ENCODE measurements around the gene TBX4.

Gene TBX4

DNA sequence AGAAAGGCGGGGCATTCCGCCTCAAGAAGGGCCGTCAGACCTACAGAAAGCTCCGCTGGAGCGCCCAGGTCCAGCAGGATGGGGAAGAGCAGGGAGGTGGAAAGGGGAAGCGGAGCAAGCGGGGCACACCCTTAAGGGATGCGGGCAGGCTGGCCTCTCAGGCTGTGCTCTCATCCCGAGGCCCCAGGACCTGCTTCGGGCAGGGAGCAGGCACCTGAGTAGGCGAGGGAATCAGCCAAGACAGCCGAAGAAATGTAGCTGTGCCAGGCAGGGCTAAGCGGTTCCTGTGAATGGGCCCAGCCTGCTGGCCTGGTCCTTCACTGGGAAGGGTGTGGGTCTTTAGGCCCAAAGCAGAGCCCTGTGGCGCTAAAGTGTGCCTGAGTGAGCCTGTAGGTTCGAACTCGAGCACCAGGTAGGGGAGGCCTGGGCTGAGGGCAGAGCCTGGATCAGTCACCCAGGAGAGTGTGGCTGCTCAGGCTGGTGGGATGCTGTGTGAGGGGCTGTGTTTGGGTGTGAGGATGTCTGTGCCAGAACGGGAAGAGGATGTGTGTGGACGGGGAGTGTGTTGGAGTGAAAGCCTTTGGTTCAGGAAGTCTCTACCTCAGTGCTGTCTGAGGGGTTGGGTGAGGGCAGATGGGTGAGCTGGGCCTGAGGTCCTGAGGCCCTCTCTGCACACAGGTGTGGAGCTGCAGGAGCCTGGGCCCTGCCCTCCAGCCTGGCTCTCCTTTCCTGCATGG is 3.3 kb downstream of the TBX4 start:
- DNase-seq: no peak

DNA sequence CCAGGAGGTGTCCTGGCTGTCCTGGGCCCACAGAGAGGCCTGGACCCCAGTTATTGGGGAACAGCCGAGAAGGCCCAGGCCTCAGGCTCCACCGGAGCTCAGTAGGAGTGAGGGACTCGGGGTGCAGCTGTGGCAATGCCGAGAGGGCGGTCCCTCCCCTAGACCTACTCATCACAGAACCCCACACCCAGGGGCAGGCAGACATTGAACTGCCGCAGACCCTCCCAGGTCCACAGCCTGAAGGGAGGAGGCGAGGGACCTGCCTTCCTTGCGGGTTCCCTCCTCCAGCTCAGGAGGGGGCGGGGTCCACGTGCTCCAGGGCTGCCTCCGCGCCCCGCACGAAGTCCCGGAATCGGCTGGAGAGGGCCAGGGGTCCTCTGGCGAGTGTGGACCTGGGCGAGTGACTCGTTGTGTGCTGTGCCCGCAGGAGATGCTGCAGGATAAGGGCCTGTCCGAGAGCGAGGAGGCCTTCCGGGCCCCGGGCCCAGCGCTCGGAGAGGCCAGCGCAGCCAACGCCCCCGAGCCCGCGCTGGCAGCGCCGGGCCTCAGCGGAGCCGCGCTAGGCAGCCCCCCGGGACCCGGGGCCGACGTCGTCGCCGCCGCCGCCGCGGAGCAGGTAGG is 3.9 kb downstream of the TBX4 start:
- no peak for DNase-seq

DNA sequence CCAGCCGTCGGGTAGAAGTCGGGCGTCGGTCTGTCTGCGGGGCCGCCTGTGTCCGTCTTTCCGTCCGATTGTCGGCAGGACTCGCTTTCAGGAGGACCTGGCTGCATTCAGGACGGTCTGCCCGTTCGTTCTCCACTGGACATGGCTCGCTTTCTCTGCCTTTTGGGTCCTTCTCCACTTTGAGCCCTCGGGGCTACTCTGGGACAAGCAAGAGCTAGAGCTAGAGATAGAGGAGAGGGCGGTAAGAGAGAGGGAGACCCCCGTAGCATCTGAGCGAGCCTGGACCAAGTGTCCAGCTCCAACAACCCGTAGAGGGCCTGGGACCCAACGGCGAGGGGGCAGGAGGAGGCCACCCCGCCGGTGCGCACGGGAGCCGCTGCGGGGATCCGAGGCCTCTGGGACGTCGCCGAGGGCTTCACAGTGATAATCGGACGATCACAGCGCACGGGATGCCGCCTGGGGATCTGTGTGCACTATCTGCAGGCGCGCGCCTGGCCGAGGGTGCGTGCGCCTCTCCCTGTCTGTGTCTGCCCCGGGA is 4.5 kb downstream of the TBX4 start:
- no peak for DNase-seq

DNA sequence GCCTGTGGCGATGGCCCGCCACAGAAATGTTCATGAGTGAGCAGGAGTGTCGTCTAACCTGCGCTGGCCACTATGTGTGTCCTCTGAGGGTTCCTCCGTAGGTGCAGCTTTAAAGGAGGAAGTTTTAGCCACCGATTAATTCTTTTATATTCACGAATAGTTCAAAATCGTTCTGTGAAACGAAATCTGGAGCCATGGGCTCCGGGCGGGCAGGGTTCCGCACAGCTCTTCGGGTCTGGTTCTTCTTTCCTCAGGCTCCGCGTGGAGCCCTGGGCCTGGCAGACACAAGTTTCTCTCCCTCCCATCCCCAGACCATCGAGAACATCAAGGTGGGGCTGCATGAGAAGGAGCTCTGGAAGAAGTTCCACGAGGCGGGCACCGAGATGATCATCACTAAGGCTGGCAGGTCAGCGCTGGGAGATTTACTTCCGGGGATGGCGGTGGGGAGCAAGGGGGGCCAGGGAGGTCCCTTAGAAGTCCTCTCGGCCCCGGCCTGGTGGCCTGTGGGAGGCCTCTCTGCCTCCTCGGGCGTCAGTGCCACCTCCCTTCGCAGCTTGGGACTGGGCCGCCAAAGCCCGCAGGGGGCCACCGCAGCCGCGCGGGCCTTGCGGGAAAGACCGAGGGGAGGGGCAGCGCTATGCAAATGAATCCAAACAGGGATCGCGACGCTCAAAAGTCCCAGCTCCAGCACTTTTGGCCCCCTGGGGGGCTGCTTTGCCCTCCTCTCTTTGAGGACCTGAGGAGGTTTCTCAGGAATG is 5.2 kb downstream of the TBX4 start:
- no peak for DNase-seq

DNA sequence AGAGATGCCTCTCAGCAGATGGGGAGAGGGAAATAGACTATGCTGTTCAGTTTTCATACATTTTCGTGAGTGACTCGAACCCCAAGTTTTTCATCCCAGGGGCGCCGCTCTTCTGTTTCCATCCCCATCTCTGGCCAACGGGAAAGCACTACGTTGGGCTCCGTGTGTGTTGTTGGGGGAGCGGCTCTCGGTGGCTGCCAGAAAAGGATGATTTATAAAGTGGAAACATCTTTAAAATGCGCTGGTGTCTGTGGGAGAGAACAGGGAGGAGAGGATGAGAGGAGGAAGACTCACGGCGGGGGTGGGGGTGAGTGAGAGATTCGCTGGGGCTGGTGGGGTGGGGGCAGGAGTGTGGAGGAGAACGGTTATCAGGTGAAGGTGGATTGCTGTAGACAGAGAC is 5.8 kb downstream of the TBX4 start:
- DNase-seq: no peak

DNA sequence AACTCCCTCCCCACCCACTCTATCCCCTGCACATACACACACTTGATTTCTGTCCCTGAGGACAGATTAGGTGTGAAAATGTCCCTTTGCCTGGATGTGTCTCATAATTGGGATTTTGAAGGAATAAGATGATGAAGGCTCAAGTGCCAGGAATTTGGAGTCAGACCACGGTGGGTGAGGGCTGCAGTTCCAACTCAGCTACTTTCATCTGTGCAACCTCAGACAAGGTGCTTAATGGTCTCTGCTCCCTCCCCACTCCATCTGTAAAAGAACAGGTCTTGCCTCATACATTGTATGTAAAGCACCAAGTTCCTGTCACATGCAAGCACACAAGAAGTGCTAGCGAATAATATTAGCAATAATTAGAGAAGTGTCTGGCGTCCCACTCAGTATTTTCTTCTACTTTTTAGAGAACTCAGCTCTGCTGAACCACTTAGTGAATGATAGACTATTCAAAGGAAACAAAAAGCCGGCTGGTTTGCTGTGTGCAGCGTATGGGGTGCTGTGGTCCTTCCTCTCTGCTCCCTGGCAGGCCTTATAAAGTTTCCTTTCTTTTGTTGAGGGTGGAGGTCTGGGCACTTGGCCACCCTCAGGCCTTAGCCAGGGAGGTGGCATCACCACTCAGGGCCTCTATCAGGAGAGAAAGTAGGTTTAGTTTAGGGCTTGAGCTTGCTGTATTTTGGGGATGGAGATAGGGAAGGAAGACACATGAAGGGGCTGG is 6.4 kb downstream of the TBX4 start:
- DNase-seq: no peak

DNA sequence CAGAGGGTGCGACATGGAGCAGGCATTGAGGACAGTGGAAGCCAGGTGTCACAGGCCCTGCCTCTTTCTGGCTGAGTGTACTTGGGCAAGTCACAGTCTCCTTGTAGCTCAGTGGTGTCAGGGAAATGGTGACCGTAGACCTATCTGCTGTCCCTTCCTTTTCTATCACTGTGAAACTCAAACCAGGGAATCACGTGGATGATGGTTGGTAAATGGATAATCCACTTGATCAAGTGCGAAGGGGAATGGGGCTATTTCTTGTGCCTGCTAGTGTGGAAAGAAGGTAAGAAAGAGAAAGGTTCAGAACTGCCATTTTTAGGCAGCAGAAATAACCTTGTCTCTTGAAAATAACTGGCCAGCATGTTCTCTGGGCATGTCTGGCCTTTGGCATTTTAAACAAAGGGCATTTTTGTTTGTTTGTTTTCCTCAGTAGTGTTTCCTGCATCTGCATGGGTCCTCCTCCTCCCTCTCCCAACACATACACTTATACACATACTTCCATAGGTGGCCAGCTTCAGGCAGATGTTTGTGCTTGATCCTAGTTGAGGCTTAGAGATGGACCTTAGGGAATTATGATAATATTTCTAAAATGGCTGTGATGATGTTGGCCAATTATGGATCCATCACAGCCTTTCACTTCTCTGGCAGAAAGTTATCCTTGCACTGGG is 7.1 kb downstream of the TBX4 start:
- no peak for DNase-seq

DNA sequence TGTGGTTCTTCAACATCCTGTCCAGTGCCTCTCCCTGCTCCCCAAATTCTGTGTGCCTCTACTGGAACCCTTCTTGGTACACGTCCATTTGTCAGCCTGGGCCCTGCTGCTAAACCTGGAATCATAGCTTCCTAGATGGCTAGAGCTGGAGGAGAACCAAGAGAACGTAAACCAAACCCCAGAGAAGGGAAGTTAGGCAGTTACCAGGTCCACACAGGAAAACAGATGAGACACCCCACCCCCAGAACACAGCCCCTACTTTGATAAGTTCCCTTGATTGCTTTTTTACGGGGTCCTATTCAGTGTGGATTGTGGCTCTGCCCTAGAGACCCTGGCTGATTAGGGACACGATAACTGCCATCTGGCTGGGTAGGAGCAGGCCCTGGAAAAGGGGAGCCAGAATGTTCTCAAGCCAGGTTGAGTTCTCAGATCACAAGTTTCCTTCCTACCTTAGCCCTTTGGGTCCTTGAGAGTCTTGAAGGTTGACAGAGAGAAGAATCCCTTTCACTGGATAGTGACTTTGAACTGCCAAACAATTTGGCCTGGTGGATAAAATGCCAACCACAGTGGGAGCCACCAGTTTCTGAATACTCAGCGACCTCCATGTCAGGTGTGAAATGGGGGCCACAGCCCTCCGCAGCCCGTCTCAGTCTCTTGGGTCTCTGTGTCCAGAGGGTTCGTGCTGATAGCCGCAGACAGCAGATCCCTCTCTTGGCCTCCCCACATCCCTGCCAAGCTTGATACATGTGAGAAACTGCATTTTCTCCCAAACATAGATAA is 7.9 kb downstream of the TBX4 start:
- no peak for DNase-seq

DNA sequence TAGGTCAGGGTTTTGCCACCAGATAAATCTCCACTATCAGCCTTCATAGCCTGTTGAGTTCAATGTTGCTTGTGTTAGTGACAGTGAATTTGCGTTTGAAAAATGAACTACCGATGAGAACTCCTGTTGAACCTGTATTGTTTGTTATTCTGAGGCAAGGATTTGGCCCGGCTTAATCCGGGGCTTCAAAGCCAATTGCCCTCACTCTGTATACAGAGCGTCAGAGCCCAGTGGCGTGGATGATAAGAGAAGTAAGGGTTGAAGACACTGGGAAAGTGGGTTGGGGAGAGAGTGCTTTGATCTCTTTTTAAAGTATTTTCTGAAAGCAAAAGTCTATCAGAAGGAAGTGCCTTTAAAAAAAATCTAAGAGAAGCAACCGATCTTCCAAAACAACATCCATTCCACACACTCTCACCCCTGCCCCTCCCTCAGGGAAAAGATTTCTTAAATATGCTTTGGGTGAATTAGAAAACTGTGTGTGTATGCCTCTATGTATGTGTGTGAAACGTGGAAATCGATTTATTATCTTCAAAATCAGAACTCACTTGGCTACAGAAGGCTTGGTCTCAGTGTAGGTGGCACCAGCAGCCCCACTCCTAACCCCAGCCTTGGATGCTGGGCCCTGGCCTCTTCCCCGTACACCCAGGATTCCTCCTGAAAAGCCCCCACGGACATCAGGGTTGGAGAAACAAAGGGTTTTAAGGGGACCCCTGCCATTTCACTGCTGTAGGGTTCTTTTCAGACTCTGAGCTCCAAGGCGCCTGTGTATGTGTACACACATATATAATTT is 8.8 kb downstream of the TBX4 start:
- DNase-seq: no peak

DNA sequence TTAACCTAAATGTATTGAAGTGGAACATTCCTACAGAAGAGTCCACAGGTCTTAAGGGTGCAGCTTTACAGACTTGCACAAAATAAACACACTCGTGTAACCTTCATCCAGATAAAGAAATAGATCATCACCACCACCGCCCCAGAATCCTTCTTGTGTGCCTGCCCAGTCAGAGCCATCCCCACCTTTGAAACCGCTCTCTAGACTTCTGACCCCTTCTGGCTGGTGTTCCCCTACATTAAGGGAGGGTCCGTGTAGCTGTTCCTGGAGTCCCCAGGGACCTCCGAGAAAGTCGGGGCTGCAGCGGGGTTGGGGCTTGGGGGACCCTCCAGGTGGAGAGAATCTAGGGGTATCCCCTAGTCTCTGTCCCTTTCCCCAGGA is 9.4 kb downstream of the TBX4 start:
- no peak for DNase-seq

DNA sequence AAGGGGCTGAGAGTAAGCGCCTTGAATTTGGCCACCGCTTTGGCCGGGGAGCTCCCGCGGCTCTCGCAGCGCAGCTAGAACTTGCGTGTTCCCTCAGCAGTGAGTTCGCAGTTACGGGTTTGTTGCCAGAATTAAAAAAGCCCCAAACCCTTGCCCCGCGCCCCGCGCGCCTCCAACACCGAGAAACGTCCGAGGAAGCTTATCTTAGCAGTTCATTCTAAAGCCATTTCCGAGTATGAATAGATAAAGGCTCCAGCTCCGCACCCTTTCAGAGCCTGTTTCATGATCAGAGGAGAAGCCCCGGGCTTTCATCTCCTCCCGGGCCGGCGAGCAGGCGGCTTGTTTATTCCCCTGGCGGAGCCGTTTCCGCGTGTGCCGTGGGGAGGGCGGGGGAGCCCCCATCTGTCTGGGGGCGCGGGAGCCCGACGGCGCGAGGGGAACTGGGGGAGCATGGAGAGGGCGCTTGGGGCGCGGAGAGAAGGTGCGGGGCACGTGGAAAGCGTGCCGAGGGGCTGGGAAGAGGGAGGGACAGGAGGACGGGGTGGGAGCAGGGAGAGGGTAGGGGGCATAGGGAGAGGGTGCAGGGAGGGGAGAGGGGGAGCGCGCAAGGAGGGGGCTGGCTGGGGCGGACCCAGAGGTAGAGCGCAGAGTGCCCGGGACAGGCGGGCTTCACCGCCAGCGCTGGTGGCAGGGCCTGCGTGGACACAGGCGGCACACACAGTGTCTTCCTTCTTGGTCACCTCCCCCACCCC is 9.9 kb downstream of the TBX4 start:
- no peak for DNase-seq

DNA sequence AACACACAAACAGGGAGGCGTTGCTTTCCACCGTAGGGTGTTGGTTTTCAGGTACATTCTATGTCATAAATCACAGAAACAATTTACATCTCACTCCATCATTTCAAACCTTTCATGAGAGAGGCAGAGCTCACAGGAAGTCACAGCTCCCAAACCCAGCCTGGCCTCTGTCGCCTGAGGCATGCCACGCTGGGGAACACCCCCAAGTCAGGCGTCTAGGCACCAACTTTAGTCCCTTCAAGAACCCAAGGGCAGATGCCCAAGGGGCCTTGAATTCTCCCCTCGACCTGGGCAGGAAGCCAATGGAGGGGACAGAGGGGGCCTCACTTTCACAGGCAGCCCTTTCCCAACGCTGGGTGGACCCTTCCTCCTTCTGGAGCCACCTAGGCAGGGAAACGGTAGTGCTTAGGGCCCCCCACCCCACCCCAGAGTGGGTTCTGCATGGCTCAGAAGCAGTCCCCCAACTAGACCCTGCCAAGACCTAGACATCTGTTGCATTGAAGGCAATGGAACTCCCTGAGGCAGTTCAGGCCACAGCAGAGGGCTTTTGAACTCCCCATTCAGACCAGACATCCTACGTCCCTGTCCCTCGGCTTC is 10.6 kb downstream of the TBX4 start:
- no peak for DNase-seq

DNA sequence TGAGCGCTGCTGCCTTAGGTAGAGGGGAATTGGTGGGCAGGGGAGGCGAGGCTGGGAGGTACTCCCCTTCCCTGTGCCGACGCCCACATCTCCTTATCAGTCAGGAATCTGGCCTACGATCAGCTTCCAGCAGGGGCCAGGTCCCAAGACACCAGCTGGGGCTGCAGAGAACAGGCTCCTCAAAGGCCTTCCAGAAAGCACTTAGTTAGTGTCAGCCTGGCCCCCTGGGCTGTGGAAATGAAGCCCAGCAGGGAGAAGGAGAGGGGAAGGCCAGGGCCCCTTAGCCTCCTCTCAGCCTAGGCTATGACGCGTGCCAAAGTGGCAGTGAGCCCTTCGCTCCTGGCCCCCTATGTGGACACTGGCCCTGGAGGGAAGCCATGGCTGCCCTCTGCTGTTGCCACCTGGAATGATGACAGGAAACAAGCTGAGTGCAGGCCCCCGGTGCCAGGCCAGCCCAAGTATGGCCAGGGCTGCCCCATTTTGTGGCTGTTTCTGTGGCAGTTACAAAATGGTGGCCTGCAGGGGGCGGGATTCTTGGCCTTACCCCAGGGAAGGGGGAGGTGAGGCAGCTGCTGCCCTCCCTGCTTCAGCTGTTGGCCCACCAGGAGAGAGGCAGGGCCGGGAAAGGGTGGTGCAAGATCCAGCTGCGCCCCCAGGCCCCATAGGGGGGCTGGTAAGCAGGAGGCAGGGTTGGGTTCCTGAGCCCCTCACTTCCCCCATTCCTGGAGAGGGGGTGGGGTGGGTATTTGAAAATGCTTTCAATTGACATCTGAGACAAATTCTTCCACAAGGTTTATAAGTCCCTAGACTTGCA is 11.3 kb downstream of the TBX4 start:
- no peak for DNase-seq

DNA sequence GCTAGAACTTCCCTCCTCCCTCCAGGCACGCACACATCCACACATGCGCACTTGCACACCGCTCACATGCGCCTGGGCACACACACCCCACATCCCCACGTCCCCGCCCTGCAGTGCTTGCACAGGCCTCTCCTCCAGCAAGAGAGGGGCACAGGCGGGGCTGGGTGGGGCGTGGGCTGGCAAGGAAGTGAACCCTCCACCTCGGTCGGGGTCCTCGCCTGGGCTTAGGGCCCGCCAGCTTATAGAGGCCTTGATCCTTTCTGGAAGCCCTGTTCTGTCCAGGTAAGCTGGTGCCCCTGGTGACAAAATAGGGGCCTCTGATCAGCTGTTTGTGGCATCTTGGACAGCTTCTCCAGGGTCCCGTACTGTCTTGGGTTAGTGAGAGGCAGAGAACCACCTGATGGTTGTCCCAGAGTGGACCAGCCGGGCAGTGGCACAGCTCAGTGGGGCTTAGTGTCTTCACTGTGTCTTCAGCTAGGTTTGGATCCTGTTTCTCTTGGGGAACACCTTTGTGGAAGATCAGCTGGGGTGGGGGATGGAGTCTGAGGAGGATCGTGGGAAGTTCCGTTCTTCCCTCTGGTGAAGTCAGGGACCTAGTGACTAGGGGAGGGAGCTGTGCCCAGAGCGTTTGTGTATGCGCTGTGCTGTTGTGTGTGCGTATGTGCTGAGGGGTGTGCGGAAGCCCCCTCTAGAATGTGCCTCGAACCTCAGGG is 12.1 kb downstream of the TBX4 start:
- no peak for DNase-seq

DNA sequence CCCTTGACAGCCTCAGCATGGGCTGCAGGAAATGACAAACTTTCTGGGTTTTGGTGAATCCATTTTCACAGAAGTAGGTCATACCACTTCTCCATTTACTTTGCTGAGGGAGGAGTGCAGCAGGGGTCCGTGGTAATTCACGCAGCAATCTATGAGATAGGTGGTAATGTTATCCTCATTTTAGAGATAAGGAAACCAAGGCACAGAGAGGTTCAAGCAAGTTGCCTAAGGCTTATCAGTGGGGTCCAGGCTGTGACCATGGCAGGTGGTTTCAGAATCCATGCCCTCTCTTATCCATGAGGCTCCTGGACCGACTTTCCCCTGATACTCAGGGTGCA is 12.6 kb downstream of the TBX4 start:
- DNase-seq: no peak

DNA sequence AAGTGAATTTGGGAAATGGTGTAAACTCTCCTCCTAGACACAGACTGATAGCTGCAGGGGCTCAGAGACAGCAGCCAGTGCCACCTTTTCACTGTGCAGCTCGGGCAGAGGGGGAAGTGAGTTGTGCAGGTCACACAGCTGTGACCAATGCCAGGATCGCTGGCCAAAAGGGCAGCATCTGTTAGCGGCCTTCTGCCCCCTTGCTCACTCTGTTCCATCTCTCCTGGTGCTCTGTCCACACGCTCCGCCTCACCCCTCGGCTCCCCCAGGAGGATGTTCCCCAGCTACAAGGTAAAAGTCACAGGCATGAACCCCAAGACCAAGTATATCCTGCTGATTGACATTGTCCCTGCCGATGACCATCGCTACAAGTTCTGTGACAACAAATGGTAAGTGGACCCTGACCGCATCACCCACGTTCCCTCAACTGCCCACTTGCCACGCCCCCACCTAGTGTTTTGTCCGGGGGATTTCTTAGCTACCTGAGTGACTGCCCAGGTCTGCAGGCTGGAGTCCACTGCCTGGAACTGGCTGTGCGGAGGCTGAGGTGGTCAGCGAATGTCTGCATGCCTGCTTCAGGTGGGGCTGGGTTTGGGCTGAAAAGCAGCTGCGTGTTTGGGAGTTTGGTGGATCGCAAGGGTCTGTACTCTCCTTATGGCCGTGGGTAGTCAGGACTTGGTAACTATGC is 13.5 kb downstream of the TBX4 start:
- DNase-seq: no peak

DNA sequence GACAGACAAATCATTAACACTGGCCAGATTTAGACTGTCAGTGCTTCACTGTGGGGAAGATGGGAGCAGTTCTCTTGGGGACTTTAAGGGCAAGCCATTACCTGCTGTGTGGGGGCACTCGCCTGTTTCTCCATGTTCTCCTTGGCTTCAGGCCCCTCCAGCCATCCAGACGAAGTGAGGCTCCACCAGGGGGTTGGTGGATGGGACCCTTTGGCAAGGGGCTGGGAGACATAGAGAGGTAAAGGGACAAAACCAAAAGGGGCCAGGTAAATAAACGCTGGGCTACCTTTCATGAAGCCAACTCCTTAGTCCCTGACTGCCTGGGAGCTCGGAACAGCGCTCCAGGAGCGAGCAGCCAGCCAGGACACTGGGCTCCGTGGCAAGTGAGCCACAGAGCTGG is 14.0 kb downstream of the TBX4 start:
- no peak for DNase-seq
